Measurements from ENCODE around the gene ZCCHC14.

- TF ChIP-seq CTCF (IDR thresholded peaks at IDR 0.05) (no peak), POLR2A (IDR thresholded peaks at IDR 0.05) (no peak)
Measured at GRCh38 chr16:87367529-87367928, 125.3 kb downstream of the ZCCHC14 start.
